Prostate gland (tissue), 2 donors: ENCODE results near the gene LPIN1.

Experiments
- POLR2A ChIP-seq: fragments of 450-650 bp; IDR thresholded peaks from one replicate; pipeline ENCODE4 v1.6.1; 2016; ENCODE audit warnings: antibody characterized with exemption, mild to moderate bottlenecking
- POLR2AphosphoS5 ChIP-seq: sonication (generic); formaldehyde crosslinking; IDR thresholded peaks from one replicate; pipeline ENCODE4 v1.6.1; 2017; ENCODE audit warnings: antibody characterized with exemption
- TF ChIP-seq, protein P1 (sequence below), 4 experiments: fragments of 200-600 bp in 2 of 4; fragments of 450-650 bp in 2 of 4; sonication (generic) in 2 of 4; IDR thresholded peaks; 1 replicate in 3 of 4; 2 replicates in 1 of 4; pipeline ENCODE4 v1.5.1; 2016 to 2019; ENCODE audit warnings: antibody characterized with exemption in 4 of 4, mild to moderate bottlenecking in 2 of 4, moderate library complexity in 2 of 4

GRCh38 chr2:11784280-11784679 lies 37.8 kb downstream of the LPIN1 start:
- TF ChIP-seq, protein P1, sequence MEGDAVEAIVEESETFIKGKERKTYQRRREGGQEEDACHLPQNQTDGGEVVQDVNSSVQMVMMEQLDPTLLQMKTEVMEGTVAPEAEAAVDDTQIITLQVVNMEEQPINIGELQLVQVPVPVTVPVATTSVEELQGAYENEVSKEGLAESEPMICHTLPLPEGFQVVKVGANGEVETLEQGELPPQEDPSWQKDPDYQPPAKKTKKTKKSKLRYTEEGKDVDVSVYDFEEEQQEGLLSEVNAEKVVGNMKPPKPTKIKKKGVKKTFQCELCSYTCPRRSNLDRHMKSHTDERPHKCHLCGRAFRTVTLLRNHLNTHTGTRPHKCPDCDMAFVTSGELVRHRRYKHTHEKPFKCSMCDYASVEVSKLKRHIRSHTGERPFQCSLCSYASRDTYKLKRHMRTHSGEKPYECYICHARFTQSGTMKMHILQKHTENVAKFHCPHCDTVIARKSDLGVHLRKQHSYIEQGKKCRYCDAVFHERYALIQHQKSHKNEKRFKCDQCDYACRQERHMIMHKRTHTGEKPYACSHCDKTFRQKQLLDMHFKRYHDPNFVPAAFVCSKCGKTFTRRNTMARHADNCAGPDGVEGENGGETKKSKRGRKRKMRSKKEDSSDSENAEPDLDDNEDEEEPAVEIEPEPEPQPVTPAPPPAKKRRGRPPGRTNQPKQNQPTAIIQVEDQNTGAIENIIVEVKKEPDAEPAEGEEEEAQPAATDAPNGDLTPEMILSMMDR (IDR thresholded peaks at IDR 0.05): no peak
- TF ChIP-seq POLR2AphosphoS5 (no peak), POLR2A (no peak)
